Stimulated activated CD8-positive, alpha-beta memory T cell treated with anti-CD3 and anti-CD28 coated beads, Interleukin-4, amount 100 ng/mL, for 24 hours (primary cell): ENCODE results near the gene CMIP.

Experiments
- DNase-seq: peaks from one replicate; pipeline ENCODE4 v3.0.0-alpha.2; 2020; ENCODE audit warnings: low read depth

Gene CMIP

DNA sequence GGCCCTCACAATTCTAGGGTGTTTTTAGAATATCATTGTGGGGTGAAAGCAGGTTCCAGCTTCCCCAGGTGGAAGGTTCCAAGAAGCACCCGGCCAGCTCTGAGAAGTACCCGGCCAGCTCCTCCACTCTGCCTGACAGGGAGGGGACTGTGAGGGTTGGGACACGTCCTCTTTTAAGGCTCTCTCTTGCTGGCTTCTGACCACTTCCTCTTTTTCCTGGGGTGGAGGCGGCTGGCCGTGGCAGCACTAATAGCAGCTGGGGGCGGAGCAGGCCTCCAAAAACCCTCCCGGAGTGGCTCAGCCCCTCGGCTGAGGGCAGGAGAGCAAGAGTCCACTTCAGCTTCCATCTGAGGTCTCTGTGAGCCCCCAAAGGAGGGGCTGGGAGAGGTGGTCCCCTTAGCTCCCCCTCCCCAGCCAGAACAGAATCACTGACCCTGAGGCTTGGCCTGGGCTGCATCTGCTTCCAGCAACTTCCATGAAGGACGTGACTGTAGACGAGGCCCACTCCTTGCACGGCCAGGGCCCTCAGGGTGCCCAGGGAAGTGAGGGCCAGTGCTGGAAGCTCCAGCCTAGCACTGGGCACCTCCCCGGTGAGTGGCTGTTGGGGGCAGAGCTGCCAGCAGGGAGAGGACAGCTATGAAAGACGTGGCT lies 307.7 kb downstream of the CMIP start:
- no peak for DNase-seq

- no peak for DNase-seq
Measured at GRCh38 chr16:81752876-81753227, 308.2 kb downstream of the CMIP start.

GRCh38 chr16:81754858-81755257 lies 310.2 kb downstream of the CMIP start:
- no peak for DNase-seq

- DNase-seq, result no peak
Measured at GRCh38 chr16:81755915-81756614, 311.5 kb downstream of the CMIP start.

DNA sequence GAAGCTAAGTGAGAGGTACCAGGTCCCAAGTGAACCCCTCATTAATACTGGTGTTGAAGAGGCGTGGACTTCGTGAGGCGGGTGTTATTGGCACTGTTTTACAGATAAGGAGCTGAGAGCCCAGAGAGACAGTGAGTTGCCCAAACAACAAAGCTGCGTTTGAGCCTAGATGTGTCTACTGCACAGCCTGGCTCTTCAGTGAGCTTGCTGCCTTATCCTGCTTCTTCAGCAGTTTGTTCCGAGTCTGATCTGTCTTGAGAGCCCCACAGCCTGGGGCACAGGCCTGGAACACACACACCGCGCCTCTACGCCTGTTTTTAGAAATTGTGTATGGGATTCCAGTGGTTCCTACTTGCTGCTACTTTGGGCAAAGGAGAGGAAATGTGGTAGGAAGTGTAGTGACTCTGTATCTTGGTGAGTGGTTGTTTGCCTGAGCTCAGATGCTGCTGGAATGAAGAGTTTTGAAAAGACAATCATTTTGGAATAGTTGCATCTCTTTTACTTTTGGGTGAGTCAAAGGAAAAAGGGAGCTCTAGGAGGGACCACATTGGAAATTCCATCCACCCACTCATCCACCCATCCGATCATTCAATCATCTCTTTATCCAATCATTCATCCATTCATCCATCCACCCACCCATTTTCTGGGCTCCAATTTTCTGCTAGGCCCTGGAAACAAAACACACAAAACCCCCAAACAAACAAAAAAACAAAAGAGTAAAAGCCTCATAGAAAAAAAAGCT lies 312.2 kb downstream of the CMIP start:
- no peak for DNase-seq

- DNase-seq, result no peak
Measured at GRCh38 chr16:81758376-81758775, 313.8 kb downstream of the CMIP start.
